Fibroblast of skin of right quadriceps (primary cell): ENCODE measurements around the gene DNAH10.

ENCODE experiments used
- DNase-seq: peaks from one replicate; pipeline ENCODE4 v3.0.0-alpha.2; 2013

Gene DNAH10

GRCh38 chr12:123891011-123891410, 128.9 kb downstream of the DNAH10 start:
- no peak for DNase-seq

- DNase-seq, result peak; percentile 67
These were observed 129.5 kb downstream of the DNAH10 start for GRCh38 chr12:123891516-123892179.

GRCh38 chr12:123892180-123892559, 130.1 kb downstream of the DNAH10 start:
- DNase-seq, result no peak

- DNase-seq, result no peak
These were observed 130.8 kb downstream of the DNAH10 start for GRCh38 chr12:123892853-123893252.

- DNase-seq, result no peak
These were observed 131.2 kb downstream of the DNAH10 start for GRCh38 chr12:123893276-123893675.

GRCh38 chr12:123894823-123895345, 132.8 kb downstream of the DNAH10 start:
- peak; percentile 55 for DNase-seq

- DNase-seq, result no peak
These were observed 133.3 kb downstream of the DNAH10 start for GRCh38 chr12:123895451-123895850.

GRCh38 chr12:123896767-123897166, 134.7 kb downstream of the DNAH10 start:
- peak; percentile 88 for DNase-seq

GRCh38 chr12:123897221-123897620, 135.1 kb downstream of the DNAH10 start:
- DNase-seq, result peak; percentile 88

- no peak for DNase-seq
These were observed 136.6 kb downstream of the DNAH10 start for GRCh38 chr12:123898673-123899072.

GRCh38 chr12:123899368-123899767, 137.3 kb downstream of the DNAH10 start:
- no peak for DNase-seq

- peak; percentile 61 for DNase-seq
These were observed 138.8 kb downstream of the DNAH10 start for GRCh38 chr12:123900871-123901376.

GRCh38 chr12:123902821-123903220, 140.7 kb downstream of the DNAH10 start:
- DNase-seq, result no peak

- no peak for DNase-seq
These were observed 141.4 kb downstream of the DNAH10 start for GRCh38 chr12:123903301-123904065.

- peak; percentile 87 for DNase-seq
These were observed 143.3 kb downstream of the DNAH10 start for GRCh38 chr12:123905319-123905925.

- no peak for DNase-seq
These were observed 144.8 kb downstream of the DNAH10 start for GRCh38 chr12:123906711-123907420.

- DNase-seq, result peak; percentile 51
These were observed 145.8 kb downstream of the DNAH10 start for GRCh38 chr12:123907726-123908476.

- no peak for DNase-seq
These were observed 147.0 kb downstream of the DNAH10 start for GRCh38 chr12:123908884-123909725.

GRCh38 chr12:123910057-123910456, 148.0 kb downstream of the DNAH10 start:
- no peak for DNase-seq

- DNase-seq, result no peak
These were observed 148.7 kb downstream of the DNAH10 start for GRCh38 chr12:123910761-123911193.
